GM12873 (cell line): Measurements from ENCODE around the gene AFF1.

ENCODE experiments used
- TF ChIP-seq, protein P1 (sequence below): IDR thresholded peaks from 2 replicates; pipeline ENCODE4 v1.5.1; 2012; ENCODE audit warnings: low read depth, mild to moderate bottlenecking, moderate library complexity, low read length, control low read depth; ENCODE audit not compliant: insufficient read depth; ENCODE audit errors: missing control alignments

Gene AFF1

DNA sequence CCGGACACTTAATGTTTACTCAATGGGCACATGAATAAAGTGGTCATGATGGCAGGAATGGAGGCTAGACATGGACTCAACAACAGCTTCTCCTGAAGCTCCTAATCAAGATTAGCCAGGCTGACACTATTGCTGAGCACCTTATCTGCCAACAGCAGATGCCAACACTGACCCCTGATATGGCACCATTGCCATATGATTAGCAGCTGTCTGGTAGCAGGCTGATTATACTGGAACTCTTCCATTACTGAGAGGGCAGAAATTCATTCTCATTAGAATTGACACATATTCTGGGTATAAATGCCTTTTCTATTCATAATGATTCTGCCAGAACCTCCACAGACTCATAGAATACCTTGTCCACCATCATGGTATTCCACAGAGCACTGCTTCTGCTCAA is 18.4 kb upstream of the AFF1 start:
- TF ChIP-seq, protein P1, sequence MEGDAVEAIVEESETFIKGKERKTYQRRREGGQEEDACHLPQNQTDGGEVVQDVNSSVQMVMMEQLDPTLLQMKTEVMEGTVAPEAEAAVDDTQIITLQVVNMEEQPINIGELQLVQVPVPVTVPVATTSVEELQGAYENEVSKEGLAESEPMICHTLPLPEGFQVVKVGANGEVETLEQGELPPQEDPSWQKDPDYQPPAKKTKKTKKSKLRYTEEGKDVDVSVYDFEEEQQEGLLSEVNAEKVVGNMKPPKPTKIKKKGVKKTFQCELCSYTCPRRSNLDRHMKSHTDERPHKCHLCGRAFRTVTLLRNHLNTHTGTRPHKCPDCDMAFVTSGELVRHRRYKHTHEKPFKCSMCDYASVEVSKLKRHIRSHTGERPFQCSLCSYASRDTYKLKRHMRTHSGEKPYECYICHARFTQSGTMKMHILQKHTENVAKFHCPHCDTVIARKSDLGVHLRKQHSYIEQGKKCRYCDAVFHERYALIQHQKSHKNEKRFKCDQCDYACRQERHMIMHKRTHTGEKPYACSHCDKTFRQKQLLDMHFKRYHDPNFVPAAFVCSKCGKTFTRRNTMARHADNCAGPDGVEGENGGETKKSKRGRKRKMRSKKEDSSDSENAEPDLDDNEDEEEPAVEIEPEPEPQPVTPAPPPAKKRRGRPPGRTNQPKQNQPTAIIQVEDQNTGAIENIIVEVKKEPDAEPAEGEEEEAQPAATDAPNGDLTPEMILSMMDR: no peak

DNA sequence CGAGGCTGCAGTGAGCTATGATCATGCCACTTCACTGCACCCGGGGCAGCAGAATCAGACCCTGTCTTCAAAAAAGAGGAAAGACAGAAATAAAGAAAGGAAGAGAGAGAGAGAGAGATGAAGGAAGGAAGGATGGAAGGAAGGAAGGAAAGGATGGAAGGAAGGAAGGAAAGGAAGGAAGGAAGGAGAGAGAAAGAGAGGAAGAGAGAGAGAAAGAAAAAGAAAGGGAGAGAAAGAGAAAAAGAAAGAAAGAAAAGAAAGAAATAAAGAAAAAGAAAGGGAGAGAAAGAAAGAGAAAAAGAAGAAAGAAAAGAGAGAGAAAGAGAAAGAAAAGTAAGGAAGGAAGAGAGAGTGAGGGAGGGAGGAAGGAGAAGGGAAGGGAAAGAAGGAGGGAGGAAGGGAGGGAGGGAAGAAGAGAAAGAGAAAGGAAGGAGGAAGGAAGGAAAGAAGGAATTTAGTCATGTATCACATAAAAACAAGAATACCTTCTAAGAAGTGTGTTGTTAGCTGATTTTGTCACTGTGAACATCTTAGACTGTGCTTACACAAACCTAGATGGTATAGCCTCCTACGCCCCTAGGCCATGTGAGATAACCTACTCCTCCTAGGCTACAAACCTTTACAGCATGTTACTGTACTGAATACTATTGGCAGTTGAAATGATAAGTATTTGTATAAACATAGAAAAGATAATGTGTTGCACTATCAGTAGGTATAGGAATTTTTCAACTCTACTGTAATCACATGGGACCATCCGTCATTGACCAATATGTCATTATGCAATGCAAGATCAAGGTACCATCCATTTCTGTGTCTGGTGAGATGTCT is 17.4 kb upstream of the AFF1 start:
- TF ChIP-seq, protein P1: no peak

DNA sequence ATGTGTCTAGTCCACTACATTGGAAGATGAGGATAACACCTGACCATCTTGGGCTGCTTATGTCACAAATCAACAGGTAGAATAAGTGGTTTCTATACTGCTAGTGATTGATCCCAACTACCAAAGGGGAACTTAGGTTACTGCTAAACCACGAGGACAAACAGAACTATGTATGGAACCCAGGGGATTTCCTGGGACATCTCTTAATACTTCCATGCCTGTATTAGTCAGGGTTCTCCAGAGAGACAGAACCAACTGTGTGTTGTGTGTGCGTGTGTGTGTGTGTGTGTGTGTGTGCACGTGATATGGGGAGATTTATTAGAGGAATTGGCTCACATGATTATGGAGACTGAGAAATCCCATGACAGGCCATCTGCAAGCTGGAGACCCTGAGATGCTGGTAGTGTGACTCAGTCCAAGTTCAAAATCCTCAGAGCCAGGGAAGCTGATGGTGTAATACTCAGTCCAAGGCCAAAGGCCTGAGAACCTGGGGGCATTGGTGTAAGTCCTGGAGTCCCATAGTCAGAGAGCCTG is 16.2 kb upstream of the AFF1 start:
- TF ChIP-seq, protein P1: no peak

DNA sequence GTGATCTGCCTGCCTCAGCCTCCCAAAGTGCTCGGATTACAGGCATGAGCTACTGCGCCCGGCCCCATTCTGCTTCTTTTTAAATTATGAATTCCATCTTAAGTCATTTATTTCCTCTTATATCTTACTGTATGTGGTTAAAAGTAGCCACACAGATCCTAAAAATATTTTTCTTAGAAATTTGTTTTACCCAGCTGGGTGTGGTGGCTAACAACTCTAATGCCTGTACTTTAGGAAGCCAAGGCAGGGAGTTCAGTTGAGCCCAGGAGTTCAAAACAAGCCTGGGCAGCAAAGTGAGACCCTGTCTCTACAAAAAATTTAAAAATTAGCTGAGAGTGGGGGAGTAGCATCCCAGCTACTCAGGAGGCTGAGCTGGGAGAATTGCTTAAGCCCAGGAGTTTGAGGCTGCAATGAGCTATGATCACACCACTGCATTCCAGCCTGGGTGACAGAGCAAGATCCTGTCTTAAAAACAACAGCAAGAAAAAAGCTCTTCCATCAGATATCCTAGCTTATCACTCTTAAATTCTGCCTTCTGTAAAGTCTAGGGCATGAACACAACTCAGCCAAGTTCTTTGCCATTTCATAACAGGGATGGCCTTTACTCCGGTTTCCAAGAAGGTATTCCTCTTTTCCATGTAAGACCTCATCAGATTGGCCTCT is 15.1 kb upstream of the AFF1 start:
- TF ChIP-seq, protein P1: no peak

DNA sequence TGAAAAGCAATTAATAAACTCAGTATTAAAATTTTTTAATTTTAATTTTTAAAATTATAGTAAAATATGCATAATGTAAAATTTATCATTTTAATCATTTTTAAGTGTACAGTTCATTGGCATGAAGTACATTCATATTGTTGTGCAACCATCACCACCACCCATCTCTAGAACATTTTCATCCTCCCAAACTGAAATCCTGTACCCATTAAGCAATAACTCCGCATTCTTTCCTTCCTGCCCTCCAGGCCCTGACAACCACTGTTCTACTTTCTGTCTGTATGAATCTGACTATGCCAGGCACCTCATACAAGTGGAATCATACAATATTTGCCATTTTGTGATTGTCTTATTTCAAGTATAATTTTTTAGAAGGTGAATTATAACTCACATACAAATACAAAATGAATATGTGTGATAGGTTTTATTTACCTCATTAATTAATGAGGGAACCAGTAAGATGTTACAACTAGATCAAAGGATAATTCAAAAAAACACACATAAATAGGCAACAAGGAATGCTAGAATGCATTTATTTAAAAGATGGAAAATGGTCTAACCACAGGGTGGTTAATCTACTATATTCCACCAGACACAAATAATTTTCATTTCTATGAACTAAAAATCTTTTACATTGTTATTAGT is 13.1 kb upstream of the AFF1 start:
- TF ChIP-seq, protein P1: no peak

DNA sequence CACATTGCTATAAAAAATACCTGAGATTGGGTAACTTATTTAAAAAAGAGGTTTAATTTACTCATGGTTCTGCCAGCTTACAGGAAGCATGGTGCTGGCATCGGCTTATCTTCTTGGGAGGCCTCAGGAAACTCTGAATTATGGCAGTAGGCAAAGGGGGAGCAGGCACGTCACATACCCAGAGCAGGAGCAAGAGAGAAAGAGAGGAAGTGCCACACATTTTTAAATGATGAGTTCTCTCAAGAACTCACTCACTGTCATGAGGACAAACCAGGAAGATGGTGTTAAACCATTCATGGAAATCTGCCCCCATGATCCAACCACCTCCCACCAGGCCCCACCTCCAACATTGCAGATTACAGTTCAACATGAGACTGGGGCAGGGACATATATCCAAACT is 10.0 kb upstream of the AFF1 start:
- TF ChIP-seq, protein P1: no peak
